ENCODE data around the gene STARD7.

STARD7 gene

DNA sequence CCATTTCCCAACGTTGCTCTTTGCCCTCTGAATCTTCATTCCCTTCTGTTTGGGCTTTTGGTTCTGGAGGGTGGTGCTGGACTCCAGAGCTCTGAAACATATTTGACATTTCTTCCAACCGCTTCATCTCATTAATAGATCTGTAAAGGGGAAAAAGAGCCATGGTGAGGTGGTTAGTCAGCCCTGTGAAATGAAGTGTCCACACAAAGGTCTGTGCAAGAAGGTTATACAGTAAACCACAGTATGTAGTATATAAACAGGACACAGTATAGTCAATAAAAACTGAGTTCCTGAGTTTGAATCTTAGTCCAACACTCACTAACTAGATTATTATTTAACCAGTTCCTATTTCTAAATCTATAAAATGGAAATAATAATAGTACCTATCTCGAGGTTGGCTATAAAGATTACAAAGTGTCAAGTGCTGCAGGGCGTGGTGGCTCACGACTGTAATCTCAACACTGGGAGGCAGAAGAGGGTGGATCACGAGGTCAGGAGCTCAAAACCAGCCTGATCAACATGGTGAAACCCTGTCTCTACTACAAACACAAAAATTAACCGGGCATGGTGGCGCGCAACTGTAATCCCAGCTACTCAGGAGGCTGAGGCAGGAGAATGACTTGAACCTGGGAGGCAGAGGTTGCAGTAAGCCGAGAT is 13.1 kb downstream of the STARD7 start:
- DNase-seq = no peak

DNA sequence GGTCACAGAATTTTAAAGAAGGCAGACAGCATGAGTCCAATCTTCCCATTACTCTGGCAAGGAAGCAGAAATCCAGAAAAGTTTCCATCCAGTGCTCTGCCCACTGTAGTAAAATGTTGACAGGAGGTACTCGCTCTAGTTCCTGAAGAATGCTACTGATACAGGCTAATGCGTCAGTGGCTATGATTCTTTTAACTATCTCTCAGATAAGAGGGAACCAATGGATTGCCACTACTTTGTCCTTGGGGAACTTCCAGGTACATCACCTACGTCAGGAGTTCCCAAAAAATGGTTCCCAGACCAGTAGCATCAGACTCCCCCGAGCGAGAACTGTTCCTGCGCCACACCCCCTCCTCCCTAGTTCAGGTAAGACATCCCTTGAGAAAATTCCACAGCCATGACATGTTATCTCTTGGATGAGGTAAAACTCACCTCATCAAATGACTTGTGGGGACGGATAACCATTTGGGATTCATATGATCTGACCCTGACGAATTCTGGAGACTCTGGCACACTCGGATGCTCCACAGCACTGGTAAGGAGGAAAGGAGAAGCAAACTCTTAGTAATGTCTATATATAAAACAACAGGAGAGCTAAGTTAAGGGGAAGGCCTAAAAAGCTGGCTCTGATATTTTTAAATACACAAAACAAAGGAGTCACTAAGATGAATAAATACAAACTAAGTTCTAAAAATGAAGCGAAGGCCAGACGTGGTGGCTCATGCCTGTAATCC is 16.5 kb downstream of the STARD7 start:
- no peak for DNase-seq

DNA sequence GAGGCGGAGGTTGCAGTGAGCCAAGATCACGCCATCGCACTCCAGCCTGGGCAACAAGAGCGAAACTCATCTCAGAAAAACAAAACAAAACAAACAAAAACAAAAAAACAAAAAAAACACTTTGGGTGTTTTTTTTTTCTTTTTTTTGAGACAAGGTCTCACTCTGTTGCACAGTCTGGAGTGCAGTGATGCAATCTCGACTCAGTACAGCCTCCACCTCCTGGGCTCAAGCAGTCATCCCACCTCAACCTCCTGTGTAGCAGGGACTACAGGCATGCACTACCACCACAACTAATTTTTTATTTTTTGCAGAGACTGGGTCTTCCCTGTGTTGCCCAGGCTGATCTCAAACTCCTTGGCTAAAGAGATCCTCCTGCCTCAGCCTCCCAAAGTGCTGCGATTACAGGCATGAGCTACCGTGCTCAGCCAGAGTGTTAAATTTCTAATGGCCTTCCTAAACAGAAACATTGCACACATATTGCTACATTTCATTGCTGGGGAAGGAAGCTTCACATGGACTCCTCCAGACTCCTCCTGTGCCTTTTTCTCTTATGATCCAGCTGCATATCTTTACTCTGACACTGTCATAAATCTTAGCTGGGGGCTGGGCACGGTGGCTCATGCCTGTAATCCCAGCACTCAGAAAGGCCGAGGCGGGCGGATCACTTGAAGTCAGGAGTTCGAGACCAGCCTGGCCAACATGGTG is 19.7 kb downstream of the STARD7 start:
- no peak for DNase-seq

DNA sequence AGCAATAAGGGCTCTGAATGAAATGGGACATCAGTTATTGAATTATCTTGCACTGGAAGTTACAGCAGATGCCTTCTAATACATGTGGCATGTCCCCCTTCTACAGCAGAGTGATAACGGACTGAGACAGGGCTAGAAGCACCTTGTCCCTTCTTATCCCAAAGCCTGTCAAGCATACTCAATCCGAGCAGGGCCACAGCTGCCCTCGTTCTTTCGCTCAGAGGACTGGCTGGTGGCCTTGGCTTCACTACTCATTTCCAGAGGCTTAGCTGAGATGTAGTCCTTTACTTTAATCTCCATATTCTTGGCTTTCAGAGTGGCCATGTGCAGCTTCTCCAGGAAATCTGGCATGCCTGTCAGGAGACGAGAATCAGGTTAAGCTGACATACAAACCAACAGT is 22.1 kb downstream of the STARD7 start:
- no peak for DNase-seq

DNA sequence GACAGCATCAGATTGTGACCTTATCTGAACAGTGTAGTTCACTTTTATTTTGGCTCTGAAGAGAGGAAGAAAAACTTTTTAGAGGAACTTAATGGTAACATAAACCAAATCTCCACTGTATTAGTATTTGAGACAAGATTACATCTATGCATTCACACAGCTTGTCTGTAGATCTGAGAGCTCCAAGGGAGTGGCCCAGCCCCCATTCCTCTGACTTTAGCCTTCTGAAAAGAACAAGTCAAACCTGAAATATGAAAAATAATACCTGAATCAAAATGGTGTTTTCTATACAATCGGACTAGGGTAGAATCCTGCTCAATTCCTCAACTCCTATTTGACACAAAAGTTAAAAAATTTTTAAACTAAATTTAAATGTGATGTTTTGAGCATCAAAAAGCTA is 23.1 kb downstream of the STARD7 start:
- no peak for DNase-seq

DNA sequence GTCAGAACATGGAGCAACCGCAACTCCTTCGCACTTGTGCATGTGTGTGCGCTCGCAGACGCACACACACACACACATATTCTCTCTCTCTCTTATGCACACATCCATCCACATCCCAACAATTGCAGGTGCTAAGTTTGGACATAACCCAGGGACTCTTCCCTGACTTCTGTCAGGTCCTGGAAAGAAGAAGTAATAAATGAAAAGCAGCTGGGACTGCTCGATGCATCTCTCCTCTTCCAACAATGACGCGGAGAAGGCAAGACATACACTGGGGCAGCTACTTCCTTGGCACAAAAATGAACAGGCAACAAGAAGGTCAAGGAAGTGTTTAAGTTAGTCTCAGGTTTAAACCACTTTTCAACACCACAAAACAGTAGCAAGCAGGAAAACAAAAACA is 23.6 kb downstream of the STARD7 start:
- DNase-seq = no peak

DNA sequence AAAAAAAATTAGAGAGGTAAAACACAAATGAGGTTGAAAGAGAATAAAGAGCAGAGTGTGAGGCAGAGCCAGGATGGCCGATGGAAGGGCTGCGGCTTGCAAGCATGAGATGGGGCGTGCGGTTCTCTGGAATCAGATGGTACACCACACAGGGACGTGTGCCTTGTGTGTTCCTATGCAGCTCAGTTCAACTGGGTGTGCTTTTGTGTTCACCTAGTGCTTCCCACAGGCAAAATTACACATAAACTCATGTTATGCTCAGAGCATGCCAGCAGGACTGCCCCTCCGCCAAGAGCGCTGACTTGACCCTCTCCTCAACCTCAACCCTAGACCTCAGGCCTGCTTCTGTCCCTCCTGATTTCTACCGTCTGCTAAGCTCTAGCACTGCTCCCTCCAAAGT is 24.4 kb downstream of the STARD7 start:
- DNase-seq = no peak

DNA sequence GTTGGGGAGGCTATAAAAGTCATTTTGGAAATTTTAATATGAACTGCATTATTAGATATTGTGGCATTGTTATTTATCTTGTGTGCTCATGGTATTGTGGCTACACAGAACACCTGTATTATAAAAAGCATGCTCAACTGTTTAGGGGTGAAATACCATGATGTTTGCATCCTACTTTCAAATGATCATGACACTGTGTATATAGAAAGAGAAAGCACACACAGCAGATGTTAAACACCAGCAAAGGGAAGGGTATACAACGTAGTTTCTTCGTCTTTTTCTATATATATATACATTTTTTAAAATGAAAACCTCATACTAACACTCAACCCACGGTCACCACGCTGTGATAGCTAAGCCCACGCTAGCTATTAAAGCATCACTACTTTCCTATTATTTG is 27.1 kb downstream of the STARD7 start:
- DNase-seq = no peak

DNA sequence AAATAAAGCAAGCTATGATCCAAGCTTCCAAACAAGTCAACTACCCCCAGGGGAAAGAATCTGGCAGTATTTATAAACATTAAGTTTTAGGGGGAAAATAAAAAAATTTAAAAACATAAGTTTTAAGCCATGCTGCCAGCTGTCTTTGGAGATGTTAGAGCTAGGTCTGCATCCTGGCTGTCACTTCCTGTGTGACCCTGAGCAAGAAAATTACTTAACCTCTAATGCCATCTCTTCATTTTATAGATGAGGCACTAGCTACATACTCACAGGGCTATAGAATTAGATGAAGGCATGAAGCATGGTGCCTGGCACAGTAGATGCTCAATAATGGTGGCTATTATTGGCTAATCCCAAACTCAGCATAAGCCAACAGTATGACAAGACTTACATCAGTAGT is 28.1 kb downstream of the STARD7 start:
- DNase-seq = no peak

DNA sequence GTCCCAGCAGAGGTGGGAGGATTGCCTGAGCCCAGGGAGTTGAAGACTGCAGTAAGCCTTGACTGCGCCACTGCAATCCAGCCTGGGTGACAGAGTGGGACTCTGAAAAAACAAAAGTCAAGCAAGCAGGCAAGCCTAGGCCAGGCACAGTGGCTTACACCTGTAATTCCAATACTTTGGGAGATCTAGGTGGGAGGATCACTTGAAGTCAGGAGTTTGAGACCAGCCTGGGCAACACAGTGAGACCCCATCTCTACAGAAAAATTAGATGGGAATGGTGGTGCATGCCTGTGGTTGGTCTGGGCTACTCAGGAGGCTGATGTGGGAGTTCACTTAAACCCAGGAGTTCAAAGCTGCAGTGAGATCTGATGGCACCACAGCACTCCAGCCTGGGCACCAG is 28.6 kb downstream of the STARD7 start:
- DNase-seq = no peak

DNA sequence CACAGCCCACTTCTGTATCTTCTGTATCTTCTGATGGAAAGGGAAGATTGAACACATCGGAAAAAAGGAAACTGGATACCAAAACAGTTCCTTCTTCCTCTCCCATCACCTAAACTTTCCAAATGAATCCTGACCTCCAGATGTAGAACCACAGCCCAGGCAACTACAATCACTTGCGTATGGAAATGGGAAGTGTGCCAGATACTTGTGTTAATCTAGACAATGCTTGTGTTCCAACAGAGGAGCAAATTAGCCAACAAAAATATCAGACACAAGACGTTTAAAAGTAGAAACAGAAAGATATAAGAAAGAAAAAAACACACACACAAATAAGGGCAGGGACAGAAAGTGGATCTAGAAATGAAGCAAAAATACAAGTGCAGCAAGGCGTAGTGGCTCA is 32.0 kb downstream of the STARD7 start:
- no peak for DNase-seq

DNA sequence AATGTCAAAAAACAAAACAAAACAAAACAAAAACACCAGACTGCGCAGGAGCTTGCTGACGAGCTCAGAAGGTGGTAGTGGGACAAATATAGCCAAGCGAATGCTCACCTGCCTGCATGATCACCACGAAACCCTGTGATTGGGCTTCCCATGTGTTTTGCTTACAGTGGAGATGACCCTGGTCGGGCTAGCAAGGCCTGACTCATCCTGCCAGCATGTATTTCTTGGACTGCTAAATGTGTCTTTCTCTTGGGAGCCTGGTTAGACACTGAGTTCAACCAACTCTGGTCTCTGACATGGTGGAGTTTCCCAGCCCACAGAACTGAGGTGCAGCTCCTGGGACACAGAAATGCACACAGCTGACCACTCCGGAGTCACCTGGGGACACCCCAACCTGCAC is 32.7 kb downstream of the STARD7 start:
- DNase-seq = no peak

DNA sequence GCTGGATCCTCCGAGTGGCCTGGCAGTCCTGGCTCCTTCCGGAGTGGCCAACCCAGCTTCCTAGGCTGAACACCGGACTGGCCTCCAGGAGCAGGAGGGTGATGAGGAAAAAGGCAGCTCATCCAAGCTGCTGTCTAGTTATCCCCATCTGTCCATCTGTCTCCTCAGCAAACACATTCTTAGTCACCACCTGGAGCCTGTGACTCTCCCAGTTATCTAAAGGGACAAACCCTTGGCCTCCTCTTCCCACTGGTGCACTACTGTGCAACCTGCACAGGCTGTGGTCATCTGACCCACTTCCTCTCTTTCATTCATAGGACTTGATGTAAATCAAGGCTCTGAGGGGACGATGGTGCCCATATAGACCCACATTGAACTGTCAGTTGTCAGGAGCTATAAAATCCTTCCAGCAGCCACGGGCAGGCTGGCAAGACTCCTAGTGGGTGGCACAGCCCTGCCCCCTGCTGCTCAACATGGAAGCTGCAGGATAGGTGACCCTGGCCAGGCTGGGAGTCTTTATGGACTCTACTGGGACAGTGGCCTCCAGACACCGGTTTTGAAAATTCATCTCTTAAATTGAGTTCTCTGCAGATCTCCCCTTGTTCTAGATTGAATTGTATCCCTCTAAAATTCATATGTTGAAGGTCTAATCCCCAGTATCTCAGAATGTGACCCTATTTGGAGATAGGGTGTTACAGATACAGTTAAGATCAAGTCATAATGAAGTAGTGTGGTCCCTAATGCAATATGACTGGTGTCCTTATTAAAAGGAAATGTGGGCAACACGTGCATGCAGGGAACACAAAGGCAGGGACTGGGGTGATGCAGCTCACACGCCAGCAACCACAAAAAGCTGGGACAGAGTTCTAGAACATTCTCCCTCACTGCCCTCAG is 34.1 kb downstream of the STARD7 start:
- DNase-seq = peak; percentile 44

DNA sequence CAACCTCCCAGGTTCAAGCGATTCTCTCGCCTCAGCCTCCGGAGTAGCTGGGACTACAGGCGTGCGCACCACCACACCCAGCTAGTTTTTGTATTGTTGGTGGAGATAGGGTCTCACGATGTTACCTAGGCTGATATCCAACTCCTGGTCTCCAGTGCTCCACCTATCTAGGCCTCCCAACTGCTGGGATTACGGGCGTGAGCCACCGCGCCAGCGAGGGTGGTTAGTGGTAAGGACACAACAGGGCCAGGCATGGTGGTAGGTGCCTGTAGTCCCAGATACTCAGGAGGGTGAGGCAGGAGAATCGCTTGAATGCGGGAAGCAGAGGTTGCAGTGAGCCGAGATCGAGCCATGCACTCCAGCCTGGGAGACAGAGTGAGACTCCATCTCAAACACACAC is 36.8 kb downstream of the STARD7 start:
- DNase-seq = no peak

DNA sequence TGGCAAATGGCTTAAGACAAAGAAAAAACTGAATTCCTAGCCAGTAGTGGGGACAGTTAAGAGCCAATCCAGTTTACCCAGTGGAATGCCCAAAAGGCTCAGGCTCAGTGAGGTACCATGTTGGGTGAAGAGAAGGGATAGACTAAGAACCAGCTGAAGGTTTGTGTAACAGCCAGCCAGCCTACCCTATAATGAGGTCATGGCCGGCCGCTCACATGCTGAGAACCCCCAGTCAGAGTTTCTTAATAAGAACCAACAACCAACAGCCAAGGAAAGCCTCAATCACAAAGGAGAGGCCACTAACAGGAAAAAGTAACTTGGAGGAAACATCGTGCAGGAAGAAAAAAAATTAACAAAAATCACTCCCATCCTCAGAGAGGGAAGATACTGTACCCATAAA is 38.0 kb downstream of the STARD7 start:
- DNase-seq = no peak

DNA sequence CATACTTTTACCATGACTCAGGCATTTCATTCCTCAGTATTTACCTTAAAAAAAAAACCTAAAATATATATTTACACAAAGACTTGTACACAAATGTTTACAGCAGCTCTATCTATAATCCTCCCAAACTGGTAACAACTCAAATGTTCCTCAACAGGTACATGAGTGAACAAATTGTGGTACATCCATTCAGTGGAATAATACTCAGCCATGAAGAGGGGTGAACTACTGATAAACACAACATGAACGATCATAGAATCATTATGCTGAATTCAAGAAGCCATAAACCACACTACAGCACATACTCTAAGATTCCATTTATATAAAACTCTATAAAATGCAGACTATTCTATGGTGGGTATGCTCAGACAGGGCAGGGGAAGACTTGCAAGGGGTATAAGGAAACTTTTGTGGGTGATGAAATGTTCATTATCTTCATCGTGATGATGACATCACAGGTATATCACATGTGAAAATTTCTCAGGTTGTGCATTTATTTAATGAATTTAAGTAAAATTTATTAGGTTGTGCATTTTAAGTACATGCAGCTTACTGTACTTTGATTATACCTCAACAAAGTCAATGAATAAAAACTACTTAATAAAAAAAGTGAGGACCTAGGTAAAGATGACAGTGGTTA is 38.6 kb downstream of the STARD7 start:
- no peak for DNase-seq

DNA sequence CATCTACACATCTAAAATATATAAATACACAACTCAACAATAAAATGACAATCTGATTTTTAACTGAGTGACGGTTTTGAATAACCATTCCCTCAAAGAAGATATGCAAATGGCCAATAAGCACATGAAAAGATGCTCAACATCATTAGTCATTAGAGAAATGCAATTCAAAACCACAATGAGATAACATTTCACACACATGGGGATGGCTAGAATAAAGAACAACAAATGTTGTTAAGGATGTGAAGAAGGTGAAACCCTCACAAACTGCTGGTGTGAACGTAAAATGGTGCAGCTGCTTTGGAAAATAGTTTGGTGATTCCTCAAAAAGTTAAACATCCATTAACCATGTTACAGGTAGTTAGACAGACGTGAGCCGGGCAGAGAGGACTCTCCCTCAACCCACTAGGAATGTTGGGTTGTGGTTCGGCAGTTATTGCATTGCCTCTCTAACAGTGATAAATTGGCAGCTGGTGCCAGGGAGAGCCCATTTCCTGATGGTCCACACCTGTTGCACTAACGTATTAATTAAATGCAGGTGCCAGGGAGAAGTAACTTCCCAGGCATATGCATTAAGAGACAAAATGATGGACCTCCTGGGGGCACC is 41.1 kb downstream of the STARD7 start:
- DNase-seq = peak; percentile 17

DNA sequence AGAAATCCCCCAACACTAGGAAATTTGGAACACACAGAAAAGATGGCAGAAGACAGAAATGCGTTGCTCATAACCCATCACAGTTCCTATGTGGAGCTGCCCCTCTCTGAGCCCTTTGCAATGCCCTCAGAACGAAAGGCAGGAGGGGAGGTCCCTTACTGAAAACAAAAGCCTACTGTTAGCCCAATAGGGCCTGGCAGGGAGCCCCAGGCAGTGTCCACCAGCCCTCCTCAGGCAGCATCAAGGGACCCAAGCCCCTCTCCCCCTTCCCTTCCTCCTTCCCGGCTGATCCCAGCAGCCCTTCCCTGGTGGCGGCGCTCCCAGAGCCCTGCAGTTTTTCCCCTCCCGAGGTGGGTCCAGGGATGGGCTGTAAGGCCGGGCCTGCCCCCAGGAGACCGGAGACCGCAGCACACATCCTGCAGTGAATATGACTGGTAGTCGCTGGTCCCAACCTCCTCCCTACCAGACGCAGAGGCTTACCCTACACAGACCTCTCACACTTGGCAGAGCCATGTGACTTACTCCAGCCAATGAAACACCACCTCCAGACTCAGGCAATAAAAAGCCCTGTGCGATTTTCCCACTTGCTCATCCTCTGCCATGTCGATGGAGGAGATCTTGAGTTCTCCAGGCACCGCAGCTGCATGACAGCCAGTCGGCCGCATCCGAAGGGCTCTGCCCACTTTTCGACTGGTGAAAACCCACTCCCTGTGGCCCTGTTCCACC is 44.0 kb downstream of the STARD7 start:
- DNase-seq = no peak

DNA sequence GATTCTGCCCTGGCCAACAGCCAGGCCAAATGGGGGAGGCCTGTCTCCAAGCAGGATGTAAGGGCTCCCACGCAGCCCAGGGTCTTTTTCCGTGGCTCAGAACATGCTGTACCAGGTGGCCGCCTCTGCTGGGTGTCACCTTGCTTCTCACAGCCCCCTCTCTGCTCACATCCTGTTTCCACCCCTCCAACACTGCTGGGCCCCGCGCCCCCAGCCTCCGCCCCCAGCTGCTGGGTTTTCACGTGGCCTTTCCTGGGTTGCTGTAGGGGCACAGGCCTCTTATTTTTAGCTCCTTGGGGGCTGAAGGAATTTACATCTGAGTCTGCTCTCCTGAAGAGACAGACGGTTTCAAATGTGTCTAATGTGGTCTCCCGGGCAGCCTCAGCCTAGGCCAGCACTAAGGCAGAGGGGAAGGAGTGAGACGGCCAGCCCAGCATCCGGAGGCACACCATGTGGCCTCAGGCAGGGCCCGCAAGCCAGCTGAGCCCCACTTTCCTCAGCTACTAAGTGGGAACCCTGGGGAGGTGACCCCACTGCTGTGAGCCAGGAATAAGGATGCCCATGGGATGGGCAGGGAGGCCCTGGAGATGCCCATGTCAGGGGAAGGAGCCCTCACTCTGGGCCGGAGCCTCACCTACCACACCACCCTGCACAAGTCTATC is 44.7 kb downstream of the STARD7 start:
- DNase-seq = no peak

DNA sequence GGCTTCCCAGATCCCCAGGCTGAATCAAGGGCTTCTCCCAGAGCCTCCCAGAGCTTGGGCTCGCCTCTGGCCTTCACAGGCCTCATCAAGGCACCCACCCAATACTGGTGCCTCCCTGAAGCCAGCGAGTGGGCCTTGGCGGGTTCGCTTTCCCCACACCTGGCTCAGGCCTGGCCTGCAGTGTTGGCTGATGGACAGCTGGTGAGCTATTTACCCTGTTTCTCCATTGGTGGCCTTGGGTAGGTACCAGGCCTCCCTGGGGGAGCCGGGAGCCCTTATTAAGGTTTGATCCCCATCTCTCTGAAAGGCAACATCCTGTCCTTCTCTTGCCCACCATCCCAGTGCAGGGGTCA is 45.2 kb downstream of the STARD7 start:
- DNase-seq = no peak

DNA sequence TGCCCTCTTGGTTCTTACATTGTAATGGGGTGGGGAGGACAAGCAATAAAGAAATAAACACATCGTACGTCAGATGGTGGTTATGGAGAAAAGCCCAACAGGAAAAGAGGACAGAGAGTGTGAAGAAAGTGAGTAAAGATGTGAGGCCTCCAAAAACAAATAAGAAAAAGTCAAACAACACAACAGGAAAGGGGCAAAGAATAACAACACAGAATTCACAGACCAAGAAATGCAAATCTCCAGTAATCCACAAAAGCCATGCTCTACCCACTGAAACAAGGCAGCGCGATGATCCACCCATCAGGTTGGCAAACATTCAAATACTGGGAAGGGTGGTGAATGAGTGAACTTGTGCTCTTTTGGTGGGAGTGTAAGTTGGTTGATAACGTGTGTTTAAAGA is 46.7 kb downstream of the STARD7 start:
- no peak for DNase-seq
